PC-3 (cell line): ENCODE results near the gene KIR2DL1. TPM values are rescaled to one million over a fixed set of nuclear protein-coding genes. Genes with fewer than 3 reads are reported as not detected.

Experiments
- ATAC-seq: fragments of 200-7000 bp; cut with Tn5 transposase; 2 replicates; pipeline ENCODE4 v1.9.1; 2020; ENCODE audit warnings: mild to moderate bottlenecking, moderate library complexity
- BruUV-seq: library from RNA; stranded (reverse); fragments of 400-500 nt; replicated peaks from 2 replicates; lab custom pipeline; 2021; lab: Mats Ljungman, UMichigan
- CTCF ChIA-PET: fragments of 300-600 bp; sonication (Branson Sonifier 250); formaldehyde crosslinking; loops from one replicate; lab custom pipeline; 2022; ENCODE audit warnings: antibody characterized with exemption; lab: Charles Lee
- POLR2A ChIA-PET: fragments of 300-600 bp; sonication (Branson Sonifier 250); formaldehyde crosslinking; loops from one replicate; lab custom pipeline; 2022; ENCODE audit warnings: antibody characterized with exemption; ENCODE audit not compliant: unreplicated experiment; lab: Charles Lee
- DNase-seq: peaks from one replicate; pipeline ENCODE4 v3.0.0-alpha.2; 2015
- H2AFZ ChIP-seq: fragments of 300-600 bp; sonication (generic); 2 replicates; pipeline ENCODE4 v1.6.0; 2016; ENCODE audit warnings: antibody characterized with exemption, low read length
- H3F3A ChIP-seq: fragments of 300-600 bp; sonication (generic); one replicate; pipeline ENCODE4 v1.6.0; 2017; ENCODE audit warnings: antibody characterized with exemption, low read length, control low read depth, mild to moderate bottlenecking; ENCODE audit not compliant: unreplicated experiment
- H3K27ac ChIP-seq: fragments of 300-600 bp; sonication (generic); 2 replicates; pipeline ENCODE4 v1.5.1; 2016; ENCODE audit warnings: mild to moderate bottlenecking, low read length
- H3K27me3 ChIP-seq: fragments of 300-600 bp; sonication (generic); 2 replicates; pipeline ENCODE4 v1.6.1; 2016; ENCODE audit warnings: low read length, mixed read lengths
- H3K36me3 ChIP-seq: fragments of 300-600 bp; sonication (generic); 2 replicates; pipeline ENCODE4 v1.6.1; 2016; ENCODE audit warnings: low read depth, mixed run types, low read length, mixed read lengths
- H3K4me1 ChIP-seq: fragments of 300-600 bp; sonication (generic); 2 replicates; pipeline ENCODE4 v1.5.1; 2016; ENCODE audit warnings: low read length; ENCODE audit not compliant: insufficient read depth
- H3K4me2 ChIP-seq: fragments of 300-600 bp; sonication (generic); 2 replicates; pipeline ENCODE4 v1.6.0; 2016; ENCODE audit warnings: low read length
- H3K4me3 ChIP-seq: fragments of 300-600 bp; sonication (generic); 2 replicates; pipeline ENCODE4 v1.5.1; 2016; ENCODE audit warnings: mild to moderate bottlenecking, low read length, mixed read lengths
- H3K79me2 ChIP-seq: fragments of 300-600 bp; sonication (generic); 2 replicates; pipeline ENCODE4 v1.6.1; 2017; ENCODE audit warnings: low read length, mixed read lengths
- H3K9ac ChIP-seq: fragments of 300-600 bp; sonication (generic); 2 replicates; pipeline ENCODE4 v1.6.0; 2016; ENCODE audit warnings: mild to moderate bottlenecking, low read length
- H3K9me2 ChIP-seq: fragments of 300-600 bp; sonication (generic); replicated peaks from 2 replicates; pipeline ENCODE4 v1.6.1; 2016; ENCODE audit warnings: mixed run types, low read length, mixed read lengths
- H3K9me3 ChIP-seq: fragments of 300-600 bp; sonication (generic); 2 replicates; pipeline ENCODE4 v1.6.1; 2016; ENCODE audit warnings: low read length, mixed read lengths
- H4K20me1 ChIP-seq: fragments of 300-600 bp; sonication (generic); 2 replicates; pipeline ENCODE4 v1.6.1; 2016; ENCODE audit warnings: low read length, mixed read lengths
- EZH2 ChIP-seq: fragments of 300-600 bp; sonication (generic); IDR thresholded peaks from one replicate; pipeline ENCODE4 v1.6.1; 2017; ENCODE audit warnings: antibody characterized with exemption, mild to moderate bottlenecking, low read length; ENCODE audit not compliant: unreplicated experiment
- EZH2phosphoT487 ChIP-seq: fragments of 300-600 bp; sonication (generic); IDR thresholded peaks from 2 replicates; pipeline ENCODE4 v1.6.1; 2018; ENCODE audit warnings: mild to moderate bottlenecking, antibody characterized with exemption, low read length, borderline replicate concordance
- intact Hi-C: fragments of 100-400 bp; cut with micrococcal nuclease; formaldehyde crosslinking; loops from 2 replicates; pipeline ENCODE4 v1.9.0; 2023
- total RNA-seq: library from RNA; depleted of rRNA; stranded (reverse); fragments of >200 nt; gene quantifications from 2 replicates; pipeline ENCODE4 v1.2.3, GENCODE V29; 2014
- TF ChIP-seq, protein P1 (sequence below): fragments of 300-600 bp; sonication (generic); conservative IDR thresholded peaks from 2 replicates; pipeline ENCODE4 v1.5.1; 2017; ENCODE audit warnings: antibody characterized with exemption, low read depth, mild to moderate bottlenecking, low read length

The KIR2DL1 gene
- total RNA-seq, 1 experiment from 2014 or later = not detected

DNA sequence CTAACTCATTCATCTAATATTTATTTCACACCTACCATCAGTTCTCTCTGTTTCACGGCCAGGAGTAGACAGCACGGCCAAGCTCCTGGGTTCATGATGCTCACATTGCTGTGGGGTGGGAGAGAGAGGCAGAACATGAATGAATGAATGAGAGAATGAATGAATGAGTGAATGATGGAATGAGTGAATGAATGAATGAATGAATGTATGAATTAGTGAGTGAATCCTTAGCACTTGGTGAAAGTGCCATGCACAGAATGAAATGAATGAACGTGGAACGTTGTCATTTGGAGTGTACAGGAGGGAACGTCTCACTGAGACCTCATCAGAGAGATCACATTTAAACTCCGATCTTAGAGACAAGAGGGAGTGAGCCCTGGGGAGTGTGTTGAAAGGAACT, 21.9 kb downstream of the KIR2DL1 start:
- no peak for ATAC-seq
- no peaks in the 10 kb centered on the region for H3K79me2 ChIP-seq
- TF ChIP-seq EZH2phosphoT487 = no peak
- TF ChIP-seq, protein P1, sequence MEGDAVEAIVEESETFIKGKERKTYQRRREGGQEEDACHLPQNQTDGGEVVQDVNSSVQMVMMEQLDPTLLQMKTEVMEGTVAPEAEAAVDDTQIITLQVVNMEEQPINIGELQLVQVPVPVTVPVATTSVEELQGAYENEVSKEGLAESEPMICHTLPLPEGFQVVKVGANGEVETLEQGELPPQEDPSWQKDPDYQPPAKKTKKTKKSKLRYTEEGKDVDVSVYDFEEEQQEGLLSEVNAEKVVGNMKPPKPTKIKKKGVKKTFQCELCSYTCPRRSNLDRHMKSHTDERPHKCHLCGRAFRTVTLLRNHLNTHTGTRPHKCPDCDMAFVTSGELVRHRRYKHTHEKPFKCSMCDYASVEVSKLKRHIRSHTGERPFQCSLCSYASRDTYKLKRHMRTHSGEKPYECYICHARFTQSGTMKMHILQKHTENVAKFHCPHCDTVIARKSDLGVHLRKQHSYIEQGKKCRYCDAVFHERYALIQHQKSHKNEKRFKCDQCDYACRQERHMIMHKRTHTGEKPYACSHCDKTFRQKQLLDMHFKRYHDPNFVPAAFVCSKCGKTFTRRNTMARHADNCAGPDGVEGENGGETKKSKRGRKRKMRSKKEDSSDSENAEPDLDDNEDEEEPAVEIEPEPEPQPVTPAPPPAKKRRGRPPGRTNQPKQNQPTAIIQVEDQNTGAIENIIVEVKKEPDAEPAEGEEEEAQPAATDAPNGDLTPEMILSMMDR = no peak
- no peaks in the 10 kb centered on the region for H3K4me1 ChIP-seq
- no peak overlapping the region for H3K4me2 ChIP-seq
- no peaks in the 10 kb centered on the region for H3K36me3 ChIP-seq
- H3K27me3 ChIP-seq = peaks cover 15% of the 10 kb centered on the region
- no peak for DNase-seq
- POLR2A ChIA-PET = no interaction called here
- H4K20me1 ChIP-seq = no peaks in the 10 kb centered on the region
- H2AFZ ChIP-seq = no peak overlapping the region
- intact Hi-C loops = no loop called here
- no TSS peak for BruUV-seq
- no peak overlapping the region for H3K4me3 ChIP-seq
- H3F3A ChIP-seq = no peaks in the 10 kb centered on the region
- no peaks in the 10 kb centered on the region for H3K9me3 ChIP-seq
- CTCF ChIA-PET = no interaction called here
- H3K9me2 ChIP-seq = no peaks in the 10 kb centered on the region
- no peak overlapping the region for H3K27ac ChIP-seq
- no peak overlapping the region for H3K9ac ChIP-seq

DNA sequence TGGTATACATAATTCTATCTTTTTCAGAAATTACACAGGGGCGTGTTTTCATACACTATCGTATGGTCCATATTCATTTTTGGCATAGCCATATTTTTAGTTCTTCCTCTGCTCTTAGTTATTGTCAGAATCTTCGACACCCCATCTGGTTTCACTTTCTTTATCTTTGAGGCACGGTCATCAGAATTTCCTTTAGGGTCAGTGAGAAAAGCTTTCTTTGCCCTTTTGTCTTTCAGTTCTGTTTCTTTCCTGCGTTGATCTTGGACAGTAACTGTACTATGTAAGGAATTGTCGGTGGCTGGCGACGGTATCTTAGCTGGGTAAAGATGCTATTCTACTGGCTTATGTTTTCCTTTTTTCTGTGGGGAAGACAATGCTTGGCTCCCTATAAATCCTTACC, 23.2 kb downstream of the KIR2DL1 start:
- H3K9me2 ChIP-seq = no peaks in the 10 kb centered on the region

DNA sequence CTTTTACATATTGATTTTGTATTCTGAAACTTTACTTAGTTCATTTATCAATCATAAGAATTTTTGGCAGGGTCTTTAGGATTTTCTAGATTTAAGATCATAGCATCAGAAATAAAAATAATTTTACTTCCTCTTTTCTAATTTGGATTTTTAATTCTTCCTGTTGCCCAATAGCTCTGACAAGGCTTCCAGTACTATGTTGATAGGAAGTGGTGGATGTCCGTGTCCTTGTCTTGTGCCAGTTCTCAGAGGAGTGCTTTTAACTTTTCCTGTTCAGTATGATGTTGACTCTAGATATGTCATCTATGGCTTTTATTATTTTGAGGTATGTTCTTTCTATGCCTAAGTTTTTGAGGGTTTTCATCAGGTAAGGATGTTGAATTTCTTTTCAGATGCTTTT, 26.2 kb downstream of the KIR2DL1 start:
- ChIA-PET POLR2A (no interaction called here), CTCF (no interaction called here)
- H3K9me2 ChIP-seq = no peaks in the 10 kb centered on the region
- H3K4me3 ChIP-seq = no peak overlapping the region
- no peak overlapping the region for H3K4me2 ChIP-seq
- H3K27me3 ChIP-seq = peaks cover 40% of the 10 kb centered on the region
- H3K27ac ChIP-seq = no peak overlapping the region
- ATAC-seq = no peak
- BruUV-seq = no TSS peak
- H3K4me1 ChIP-seq = no peaks in the 10 kb centered on the region
- DNase-seq = no peak
- no peaks in the 10 kb centered on the region for H3K79me2 ChIP-seq
- peaks cover 5% of the 10 kb centered on the region; the same call in 1 of the 2 replicates for H3K9me3 ChIP-seq
- H4K20me1 ChIP-seq = no peaks in the 10 kb centered on the region
- H3F3A ChIP-seq = no peaks in the 10 kb centered on the region
- intact Hi-C loops = no loop called here
- no peak overlapping the region for H2AFZ ChIP-seq
- no peak overlapping the region for H3K9ac ChIP-seq
- no peaks in the 10 kb centered on the region for H3K36me3 ChIP-seq
- TF ChIP-seq EZH2phosphoT487 (no peak), EZH2 (no peak)
- TF ChIP-seq, protein P1 = no peak

More for the DNA sequence above, 23.2 kb downstream of the KIR2DL1 start:
- ATAC-seq (no peak), DNase-seq (no peak)
- Histone ChIP-seq H3F3A (no peaks in the 10 kb centered on the region), H3K9ac (no peak overlapping the region), H3K4me3 (no peak overlapping the region), H3K9me3 (no peaks in the 10 kb centered on the region), H3K36me3 (no peaks in the 10 kb centered on the region), H3K4me1 (no peaks in the 10 kb centered on the region), H4K20me1 (no peaks in the 10 kb centered on the region), H3K27ac (no peak overlapping the region), H2AFZ (no peak overlapping the region), H3K4me2 (peak overlapping the region; percentile 19), H3K79me2 (no peaks in the 10 kb centered on the region), H3K27me3 (peaks cover 21% of the 10 kb centered on the region)
- TF ChIP-seq, protein P1 = no peak
- TF ChIP-seq EZH2phosphoT487 (no peak), EZH2 (no peak)
- CTCF ChIA-PET = no interaction called here
- POLR2A ChIA-PET = no interaction called here
- intact Hi-C loops = no loop called here
- no TSS peak for BruUV-seq
